HuH-7.5 (cell line): ENCODE results near the gene MTHFD1L.

Experiments used
- DNase-seq: peaks from one replicate; pipeline ENCODE4 v3.0.0; 2011; ENCODE audit warnings: low spot score

The MTHFD1L gene

GRCh38 chr6:150866147-150866990 lies 867 bp downstream of the MTHFD1L start:
- peak; percentile 84 for DNase-seq

GRCh38 chr6:150866991-150867501 lies 1.5 kb downstream of the MTHFD1L start:
- no peak for DNase-seq

GRCh38 chr6:150868759-150869158 lies 3.3 kb downstream of the MTHFD1L start:
- no peak for DNase-seq

GRCh38 chr6:150874179-150874578 lies 8.7 kb downstream of the MTHFD1L start:
- DNase-seq: no peak

- no peak for DNase-seq
Measured at GRCh38 chr6:150875841-150876240, 10.3 kb downstream of the MTHFD1L start.

DNA sequence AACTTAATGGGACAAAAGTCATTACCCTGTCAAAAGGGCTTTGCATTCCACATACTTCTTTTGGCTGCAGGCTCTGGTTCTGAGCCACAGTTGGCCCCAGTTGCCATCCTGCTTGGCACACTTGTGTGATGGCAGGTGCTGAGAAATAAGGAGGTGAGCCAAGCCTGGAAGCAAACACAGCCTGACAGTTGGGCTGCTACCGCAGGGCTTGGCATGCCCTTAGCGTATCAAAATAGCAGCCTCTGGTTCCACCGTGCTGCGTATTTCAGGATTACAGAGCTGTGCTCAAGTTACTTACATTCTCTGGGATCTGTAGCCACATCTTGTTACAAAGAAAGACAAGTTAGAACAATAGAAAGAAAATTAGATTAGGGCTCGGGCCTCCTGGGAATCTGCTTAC lies 11.1 kb downstream of the MTHFD1L start:
- no peak for DNase-seq

- DNase-seq: no peak
Measured at GRCh38 chr6:150877928-150878327, 12.4 kb downstream of the MTHFD1L start.

GRCh38 chr6:150878347-150879213 lies 13.1 kb downstream of the MTHFD1L start:
- no peak for DNase-seq

GRCh38 chr6:150880336-150880735 lies 14.8 kb downstream of the MTHFD1L start:
- DNase-seq: no peak

GRCh38 chr6:150881911-150882481 lies 16.5 kb downstream of the MTHFD1L start:
- peak; percentile 31 for DNase-seq

GRCh38 chr6:150883521-150883920 lies 18.0 kb downstream of the MTHFD1L start:
- DNase-seq: no peak

GRCh38 chr6:150886155-150886554 lies 20.7 kb downstream of the MTHFD1L start:
- DNase-seq: no peak

DNA sequence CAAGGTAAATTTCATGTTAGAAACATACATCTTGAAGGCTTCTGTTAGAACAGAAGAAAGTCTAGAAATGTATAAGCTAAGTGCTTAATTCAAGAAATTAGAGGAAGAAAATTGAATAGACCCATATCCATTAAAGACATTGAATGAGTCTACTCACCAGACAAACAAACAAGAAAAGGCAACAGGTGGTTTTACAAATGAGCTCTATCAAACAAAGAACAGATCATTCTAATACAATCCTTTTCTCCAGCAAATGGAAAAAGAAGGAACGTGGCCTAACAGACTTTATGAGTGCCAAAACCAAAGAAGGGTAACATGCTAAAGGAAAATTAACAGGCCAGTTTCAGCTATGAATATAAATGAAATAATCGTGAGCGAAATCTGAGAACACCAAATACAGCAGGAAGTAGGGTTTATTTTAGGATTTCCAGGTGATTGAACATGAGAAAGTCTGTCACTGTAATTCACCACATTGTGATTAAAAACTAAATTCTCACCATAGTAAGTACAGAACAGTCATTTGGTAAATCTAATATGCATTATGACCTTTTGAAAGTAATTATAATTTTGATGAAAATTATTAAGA lies 22.6 kb downstream of the MTHFD1L start:
- DNase-seq: no peak

DNA sequence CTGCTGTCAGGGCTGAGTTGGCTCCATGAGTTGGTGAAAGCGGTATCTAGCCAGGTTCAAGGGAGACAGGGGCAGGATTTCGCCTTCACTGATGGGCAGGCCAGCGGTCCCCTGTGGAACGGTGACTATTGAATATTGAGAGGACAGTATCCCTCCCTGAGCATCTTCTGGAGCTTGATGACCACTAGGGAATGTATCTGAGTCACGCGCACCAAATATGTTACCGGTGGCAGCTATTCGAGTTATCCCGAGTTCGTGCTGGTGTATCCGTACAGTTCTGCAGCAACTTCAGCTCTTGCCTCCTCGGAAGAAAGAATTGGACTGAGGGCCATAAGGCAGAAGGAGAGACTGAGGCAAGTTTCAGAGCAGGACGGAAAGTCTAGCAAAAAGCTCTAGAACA lies 24.8 kb downstream of the MTHFD1L start:
- no peak for DNase-seq

DNA sequence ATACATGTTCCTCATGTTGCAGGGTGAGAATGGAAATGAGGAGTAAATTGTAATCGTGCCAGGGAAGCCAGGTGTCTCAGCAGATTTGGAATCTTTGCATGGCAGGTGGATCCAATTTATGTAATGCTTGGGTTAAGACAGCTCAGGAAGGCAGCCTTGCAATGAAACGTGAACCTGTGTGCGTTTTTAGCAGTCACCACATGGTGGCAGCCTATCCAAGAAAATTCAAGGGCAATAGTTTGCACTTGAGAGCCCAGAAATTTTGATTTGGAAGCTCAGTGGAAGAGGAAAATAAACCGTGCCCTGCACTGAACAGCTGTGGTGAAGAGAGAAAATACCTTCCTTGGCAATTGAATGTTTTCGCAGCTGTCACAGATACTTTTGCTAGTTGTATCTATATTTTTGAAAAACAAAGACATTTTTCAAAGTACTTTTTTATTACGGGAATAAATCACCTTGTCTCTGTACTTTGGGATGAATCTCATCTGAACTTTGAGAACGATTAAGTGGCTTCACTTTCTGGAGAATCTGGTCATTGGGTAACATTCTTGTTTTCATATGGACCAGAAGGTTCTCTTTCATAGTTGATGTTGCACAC lies 26.5 kb downstream of the MTHFD1L start:
- DNase-seq: peak; percentile 22

GRCh38 chr6:150894191-150894744 lies 28.8 kb downstream of the MTHFD1L start:
- no peak for DNase-seq

- no peak for DNase-seq
Measured at GRCh38 chr6:150894935-150895552, 29.5 kb downstream of the MTHFD1L start.

DNA sequence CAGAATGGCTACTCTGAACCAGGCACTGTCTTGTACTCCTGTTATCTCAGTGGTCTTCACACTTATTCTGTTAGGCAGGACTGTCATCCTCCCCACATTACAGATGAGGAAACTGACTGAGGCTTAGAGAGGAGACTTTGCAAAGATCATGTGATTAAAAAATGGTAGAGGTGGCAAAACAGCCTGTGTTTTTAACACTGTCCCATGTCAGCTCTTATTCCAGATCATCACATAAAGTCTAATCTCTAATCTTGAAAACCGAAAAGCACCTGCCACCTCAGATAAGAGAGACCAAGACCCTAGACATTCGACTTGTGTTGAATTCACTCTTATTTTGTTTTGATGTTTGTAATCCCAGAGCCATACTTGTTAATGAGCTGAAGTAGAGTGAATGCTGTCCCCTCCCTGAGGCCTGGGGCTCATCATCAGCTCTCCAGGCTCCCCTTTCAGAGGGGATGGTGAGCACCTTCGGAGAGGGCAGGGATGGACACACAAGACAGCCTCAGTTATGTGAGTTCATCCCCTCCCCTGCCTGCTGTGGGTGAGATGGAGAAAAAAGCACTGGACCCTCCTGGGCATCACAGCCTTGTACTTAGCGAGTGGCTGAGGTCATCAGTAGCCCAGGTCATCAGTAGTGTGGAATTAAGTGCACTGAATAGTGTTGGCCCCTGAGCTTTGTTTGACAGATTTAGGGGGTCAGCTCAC lies 30.6 kb downstream of the MTHFD1L start:
- DNase-seq: no peak

GRCh38 chr6:150897400-150897943 lies 32.0 kb downstream of the MTHFD1L start:
- DNase-seq: no peak
